ENCODE results near the gene CREBL2.

Gene CREBL2

DNA sequence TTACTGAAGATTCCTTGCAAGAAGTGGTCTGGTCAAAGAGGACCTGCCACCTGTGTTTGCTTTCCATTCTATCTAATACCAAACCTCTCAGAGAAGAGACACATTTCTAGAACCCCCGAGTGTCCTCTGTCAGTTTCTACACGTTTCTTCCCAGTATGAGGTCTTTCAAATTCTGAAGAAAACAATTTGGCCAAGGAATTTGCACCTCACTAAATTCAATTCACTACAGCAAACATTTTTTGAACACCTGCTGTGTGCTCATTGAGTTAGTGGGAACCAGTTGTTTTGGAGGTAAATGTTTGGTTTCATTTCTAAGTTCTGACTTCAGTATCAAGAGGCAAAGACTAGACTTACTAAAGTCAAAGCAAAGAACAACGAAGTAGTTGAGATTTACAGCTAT lies 64.9 kb downstream of the CREBL2 start:
- no peak for DNase-seq (ENCODE audit: low read depth in 2 of 2)

DNA sequence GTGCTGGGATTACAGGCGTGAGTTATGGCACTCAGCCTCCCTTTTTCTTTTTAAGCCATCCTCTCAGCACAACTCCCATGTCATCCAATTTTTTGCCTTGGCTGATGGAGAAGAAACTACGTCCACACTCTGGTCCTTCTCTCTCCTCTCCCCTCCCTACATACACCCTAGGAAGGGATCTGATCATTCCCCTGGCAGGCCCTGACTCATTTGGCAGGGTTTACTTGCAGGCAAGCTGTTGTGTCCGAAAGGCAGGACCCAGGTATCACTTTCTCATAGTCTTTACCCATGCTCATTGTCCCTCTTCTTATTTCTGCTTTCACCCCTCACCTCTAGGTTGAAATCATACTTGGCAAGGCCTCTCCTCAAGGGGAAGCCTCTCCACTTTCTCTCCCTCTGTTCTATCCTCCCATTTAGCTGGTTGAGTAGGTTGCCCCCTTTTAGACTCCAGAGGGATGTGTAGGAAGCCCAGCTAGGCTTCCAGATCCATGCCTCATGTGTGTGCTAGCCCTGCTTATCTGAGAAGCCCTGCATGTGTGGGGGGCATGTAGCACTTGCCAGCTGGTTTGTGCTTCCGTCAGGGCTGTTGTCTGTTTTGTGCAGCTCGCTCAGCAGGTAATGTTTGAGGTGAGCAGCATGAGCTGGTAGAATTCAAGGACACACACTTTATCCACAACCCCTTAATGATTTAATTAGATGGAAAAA lies 69.5 kb downstream of the CREBL2 start:
- no peak for DNase-seq (ENCODE audit: low read depth in 2 of 2)

DNA sequence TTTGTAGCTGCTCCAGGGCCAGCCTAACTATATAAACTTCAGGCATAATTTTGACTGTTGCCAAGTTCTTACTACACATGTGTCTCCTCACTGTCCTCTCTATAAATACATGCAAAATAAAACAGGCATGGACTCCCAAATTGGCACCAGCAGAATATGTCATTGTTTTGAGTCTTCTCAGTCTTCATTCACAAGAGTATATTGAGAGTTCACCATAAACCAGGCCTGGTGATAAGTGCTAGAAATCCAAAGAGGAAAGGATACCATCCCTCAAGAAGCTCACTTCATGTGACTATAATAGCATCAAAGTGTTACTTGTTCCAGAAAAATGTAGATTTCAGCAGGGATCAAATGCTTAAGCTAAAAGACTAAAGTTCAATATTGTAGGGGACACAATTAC lies 70.6 kb downstream of the CREBL2 start:
- DNase-seq (ENCODE audit: low read depth in 2 of 2) = no peak

DNA sequence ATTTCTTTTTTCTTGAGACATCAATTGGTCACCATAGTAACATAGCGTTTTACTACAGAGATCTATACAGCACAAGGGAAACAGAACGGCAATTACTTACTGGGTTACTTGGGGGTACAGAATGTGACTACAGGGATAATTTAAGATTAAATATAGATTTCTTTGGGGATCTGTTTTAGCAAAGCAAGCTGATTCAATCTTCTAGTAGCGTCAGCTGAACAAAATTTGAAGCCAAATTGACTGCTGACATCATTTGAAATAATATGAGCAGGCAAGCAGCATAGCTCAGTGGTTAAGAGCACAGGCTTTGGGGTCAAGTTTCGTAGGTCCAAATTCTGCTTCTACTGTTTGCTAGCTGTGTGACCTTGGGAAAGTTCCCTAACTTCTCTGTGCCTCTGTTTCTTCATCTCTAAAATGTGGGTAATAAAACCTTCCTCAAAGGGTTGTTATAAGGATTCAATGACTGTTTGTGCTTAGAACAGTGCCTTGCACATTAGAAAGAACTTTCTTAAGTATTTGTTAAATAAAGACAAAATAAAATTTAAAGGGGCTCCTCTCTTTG lies 71.5 kb downstream of the CREBL2 start:
- no peak for DNase-seq (ENCODE audit: low read depth in 2 of 2)

DNA sequence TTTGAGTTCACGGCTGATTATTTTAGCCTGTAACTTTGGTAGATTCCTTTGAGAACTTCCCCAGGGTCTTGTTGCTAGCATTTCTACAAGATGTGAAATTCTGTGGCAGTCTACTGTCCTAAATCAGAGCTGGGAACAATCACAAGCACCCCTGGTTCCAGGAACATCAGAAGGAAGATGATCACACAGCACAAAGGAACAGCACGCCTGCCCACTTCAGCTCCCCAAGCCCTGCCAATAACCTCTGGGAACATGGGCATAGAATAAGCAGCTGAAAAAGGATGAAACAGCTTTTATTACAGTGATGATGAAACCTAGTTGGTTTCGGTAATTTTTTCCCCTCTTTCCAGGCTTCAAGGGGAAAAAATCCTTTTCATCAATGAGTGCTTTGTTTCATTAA lies 72.0 kb downstream of the CREBL2 start:
- no peak for DNase-seq (ENCODE audit: low read depth in 2 of 2)

DNA sequence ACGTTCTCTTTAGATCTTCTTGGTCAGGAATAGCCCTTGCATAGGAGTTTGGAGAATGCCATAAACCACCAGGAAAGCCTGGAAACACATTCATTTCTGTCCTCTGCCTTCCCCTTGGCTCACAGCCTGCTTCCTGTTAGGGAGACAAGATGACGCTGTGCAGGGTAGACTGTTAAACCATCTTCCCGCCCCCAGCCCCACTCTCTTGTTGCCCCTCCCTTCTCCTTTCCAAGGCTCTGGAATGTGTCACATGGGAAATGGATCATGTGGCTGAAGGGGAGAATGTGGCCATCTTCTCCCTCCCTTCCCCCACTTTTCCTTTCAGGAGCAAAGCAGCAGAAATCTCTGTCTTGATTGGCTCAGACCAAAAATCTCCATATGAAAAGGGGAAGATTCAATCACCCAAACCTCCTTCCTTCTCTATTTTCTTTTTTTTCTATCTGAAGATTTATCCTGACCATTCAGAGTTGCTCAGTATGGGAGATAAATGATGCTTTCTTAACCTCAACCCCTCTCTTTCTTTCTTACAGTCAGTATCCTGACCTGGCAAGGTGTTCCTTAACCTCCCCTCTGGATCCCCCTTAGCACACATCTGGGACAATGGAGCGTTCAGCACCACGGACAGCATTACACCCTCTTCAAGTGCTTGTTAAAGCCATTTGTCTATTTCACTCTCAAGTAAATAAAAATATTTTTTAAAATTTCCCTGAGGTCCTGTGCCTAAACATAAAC lies 72.9 kb downstream of the CREBL2 start:
- no peak for DNase-seq (ENCODE audit: low read depth in 2 of 2)

DNA sequence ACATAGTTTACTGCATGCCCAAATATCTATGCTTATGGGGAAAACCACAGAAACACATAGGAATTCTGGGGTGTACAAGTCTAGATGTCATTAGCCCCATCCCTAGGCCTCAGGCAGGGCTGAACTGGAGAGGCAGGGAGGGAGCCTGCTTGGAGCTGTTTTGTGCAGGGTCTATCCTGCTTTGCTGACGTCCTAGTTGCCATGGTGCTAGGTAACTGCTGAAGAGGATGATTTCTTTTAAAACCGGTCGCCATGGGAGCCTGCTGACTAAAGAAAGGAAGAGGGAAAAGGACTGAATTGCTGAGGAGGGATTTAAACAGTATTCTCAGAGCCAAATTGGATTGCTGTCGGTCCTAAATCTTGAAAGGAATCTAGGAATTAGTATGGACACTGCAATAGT lies 73.6 kb downstream of the CREBL2 start:
- no peak for DNase-seq (ENCODE audit: low read depth in 2 of 2)

DNA sequence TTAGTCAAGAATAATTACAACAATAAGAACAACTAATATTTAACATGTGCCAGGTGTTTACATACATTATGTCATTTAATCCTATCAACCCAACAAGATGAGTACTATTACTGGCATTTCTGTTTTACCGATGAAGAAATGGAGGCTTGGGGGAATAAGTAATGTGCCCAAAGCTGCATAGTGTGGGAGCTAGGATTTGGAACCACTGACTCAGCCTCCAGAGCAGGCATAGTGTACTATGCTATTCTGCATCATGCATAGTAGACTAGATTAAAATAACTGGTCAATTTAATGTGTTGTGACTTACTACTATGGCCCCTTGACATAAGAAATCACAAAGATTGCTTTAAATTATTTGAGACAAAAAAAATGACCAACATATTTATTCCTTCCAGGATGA lies 74.8 kb downstream of the CREBL2 start:
- no peak for DNase-seq (ENCODE audit: low read depth in 2 of 2)

DNA sequence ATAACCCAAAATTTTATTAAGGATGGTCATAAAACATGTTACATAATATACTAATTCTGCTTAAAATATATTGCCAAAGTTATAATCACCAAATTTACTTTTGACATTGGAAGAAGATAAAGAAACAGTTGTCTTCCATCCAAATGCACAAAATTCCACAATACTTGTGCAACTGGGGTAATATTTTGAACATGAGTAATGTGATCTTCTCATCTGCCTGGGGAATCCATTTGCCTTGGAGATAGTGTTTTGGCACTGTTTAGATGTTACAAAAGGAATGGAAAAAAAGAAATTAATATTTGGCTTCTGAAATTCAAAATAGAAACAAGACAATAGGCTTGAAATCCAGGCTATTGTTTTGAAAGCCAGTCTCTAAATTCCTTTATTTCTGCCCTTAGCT lies 75.2 kb downstream of the CREBL2 start:
- DNase-seq (ENCODE audit: low read depth in 2 of 2) = no peak

DNA sequence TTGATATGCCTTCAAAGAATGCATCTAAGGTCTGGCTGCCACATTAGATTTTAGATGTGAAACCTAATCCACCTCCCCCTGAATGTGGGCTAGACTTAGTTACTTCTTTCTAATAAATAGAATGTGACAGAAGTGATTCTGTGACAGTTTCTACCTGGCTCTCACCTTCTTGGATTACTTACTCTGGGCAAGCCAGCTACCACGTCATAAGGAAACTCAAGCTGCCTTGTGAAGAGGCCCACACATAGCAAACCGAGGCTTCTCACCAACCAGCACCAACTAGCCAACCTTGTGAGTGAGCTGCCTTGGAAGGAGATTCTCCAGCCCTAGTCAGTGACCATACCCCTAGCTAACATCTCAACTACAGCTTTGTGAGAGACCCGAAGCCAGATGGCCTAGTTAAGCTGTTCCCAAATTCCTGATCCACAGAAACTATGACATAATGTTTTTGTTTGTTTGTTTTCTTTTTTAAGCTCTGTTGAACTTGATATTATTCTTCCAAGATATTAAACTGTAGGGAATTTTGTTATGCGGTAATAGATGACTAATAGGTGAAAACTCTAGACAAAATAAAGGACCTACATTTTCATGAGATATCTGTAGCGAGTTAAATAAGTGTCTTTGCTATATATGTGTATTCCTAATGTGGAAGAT lies 78.1 kb downstream of the CREBL2 start:
- DNase-seq (ENCODE audit: low read depth in 2 of 2) = no peak

DNA sequence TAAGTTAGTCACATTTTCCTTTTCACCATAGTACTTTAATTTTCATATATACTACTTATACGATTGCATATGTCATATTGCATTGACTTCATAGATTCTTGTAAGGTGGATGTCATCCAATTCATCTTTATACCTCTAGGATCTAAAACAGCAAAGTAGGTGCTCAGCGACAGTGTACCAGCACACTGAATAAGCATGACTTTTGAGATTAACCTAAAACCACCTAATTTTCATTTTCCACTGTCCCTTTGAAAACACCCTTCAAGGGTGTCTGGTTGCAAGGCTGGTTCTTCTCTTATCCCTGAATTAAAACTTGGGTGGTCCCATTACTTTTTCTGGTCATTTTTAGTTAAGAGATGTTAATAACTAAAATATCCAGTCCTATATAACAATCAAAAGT lies 79.9 kb downstream of the CREBL2 start:
- DNase-seq (ENCODE audit: low read depth in 2 of 2) = no peak

DNA sequence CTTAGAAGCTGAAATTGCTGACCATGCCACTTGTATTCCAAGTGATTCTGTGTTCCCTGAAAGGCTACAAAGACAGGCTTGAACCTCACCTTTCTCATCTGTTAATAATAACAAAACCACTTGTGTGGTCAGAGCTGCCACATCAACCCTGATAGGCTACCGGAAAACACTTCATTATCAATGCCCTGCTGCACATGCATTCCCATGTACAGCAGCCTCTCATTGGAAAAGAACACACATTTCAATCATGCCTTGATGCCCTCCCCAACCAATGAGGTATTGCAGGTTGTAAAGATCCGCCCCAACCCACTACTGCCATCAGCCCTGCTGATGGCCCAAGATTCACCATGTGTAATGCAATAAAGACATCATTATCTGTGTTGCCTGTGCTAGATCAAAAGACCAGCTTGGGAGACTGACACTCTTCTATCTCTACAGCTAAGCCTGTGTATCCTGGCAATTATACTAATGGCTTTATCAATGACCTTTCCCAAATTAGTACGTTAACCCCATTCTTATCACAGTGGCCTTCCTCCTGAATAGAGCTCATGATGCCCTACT lies 81.5 kb downstream of the CREBL2 start:
- no peak for DNase-seq (ENCODE audit: low read depth in 2 of 2)
